ENCODE data around the gene HMCN2.

- TF ChIP-seq EZH2phosphoT487 (IDR thresholded peaks at IDR 0.05; ENCODE audit: insufficient read depth, low read depth) (no peak), EZH2 (IDR thresholded peaks at IDR 0.05; ENCODE audit: insufficient read depth, poor library complexity, severe bottlenecking) (no peak)
Measured at GRCh38 chr9:130309689-130310455, 44.3 kb downstream of the HMCN2 start.

Measured in GM23248 (cell line).